OCI-LY7 (cell line): ENCODE results near the gene DYRK2.

Experiments used
- EZH2phosphoT487 ChIP-seq: fragments of 200-600 bp; sonication (generic); IDR thresholded peaks from 2 replicates; pipeline ENCODE4 v1.6.1; 2018; ENCODE audit warnings: low read depth, borderline replicate concordance, mild to moderate bottlenecking, mixed run types, antibody characterized with exemption, low read length, moderate library complexity, mixed read lengths
- TF ChIP-seq, protein P1 (sequence below): fragments of 200-600 bp; sonication (generic); conservative IDR thresholded peaks from 2 replicates; pipeline ENCODE4 v1.5.1; 2014; ENCODE audit warnings: mild to moderate bottlenecking, antibody characterized with exemption, low read length, moderate library complexity, mixed read lengths

- TF ChIP-seq, protein P1, sequence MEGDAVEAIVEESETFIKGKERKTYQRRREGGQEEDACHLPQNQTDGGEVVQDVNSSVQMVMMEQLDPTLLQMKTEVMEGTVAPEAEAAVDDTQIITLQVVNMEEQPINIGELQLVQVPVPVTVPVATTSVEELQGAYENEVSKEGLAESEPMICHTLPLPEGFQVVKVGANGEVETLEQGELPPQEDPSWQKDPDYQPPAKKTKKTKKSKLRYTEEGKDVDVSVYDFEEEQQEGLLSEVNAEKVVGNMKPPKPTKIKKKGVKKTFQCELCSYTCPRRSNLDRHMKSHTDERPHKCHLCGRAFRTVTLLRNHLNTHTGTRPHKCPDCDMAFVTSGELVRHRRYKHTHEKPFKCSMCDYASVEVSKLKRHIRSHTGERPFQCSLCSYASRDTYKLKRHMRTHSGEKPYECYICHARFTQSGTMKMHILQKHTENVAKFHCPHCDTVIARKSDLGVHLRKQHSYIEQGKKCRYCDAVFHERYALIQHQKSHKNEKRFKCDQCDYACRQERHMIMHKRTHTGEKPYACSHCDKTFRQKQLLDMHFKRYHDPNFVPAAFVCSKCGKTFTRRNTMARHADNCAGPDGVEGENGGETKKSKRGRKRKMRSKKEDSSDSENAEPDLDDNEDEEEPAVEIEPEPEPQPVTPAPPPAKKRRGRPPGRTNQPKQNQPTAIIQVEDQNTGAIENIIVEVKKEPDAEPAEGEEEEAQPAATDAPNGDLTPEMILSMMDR = no peak
- TF ChIP-seq EZH2phosphoT487 = no peak
Observed at GRCh38 chr12:67634303-67634761, 14.2 kb upstream of the DYRK2 start.
